ENCODE measurements around the gene TTC33. TPM values are rescaled to one million over a fixed set of nuclear protein-coding genes. Genes with fewer than 3 reads are reported as not detected.

Gene TTC33
- total and polyA plus RNA-seq, 4 donors = 5.3 to 30.5 (median 7.8) TPM

- Histone ChIP-seq H3K4me1 (ENCODE audit: control insufficient read depth in 5 of 5, insufficient read depth in 5 of 5, low read length in 5 of 5) (peaks cover 0 to 8% (median 0%) of the 10 kb centered on the region in 5 donors), H3K9ac (ENCODE audit: insufficient read depth in 1 of 2, low read length in 2 of 2) (no peak overlapping the region), H3K27me3 (ENCODE audit: control insufficient read depth in 3 of 3, insufficient read depth in 3 of 3, low read length in 2 of 3) (no peaks in the 10 kb centered on the region), H3K4me3 (no peak overlapping the region), H3K27ac (ENCODE audit: low read depth in 1 of 2, low read length in 1 of 2) (no peak overlapping the region), H3K9me3 (ENCODE audit: control insufficient read depth in 4 of 4, insufficient read depth in 3 of 4, low read length in 3 of 4) (no peaks in the 10 kb centered on the region), H3K36me3 (ENCODE audit: control insufficient read depth in 4 of 4, insufficient read depth in 4 of 4, low read length in 4 of 4) (peaks cover 3 to 22% (median 18%) of the 10 kb centered on the region in 4 donors)
- no peak for DNase-seq
- ATAC-seq (ENCODE audit: insufficient read depth, low FRiP score) = no peak
- 58 to 82% methylated on average over 1 of the region's 1 CpG for WGBS, 2 donors
- no peak for TF ChIP-seq CTCF (IDR thresholded peaks at IDR 0.05; ENCODE audit: control extremely low read depth, extremely low read depth)
Measured at GRCh38 chr5:40776658-40776977, 20.9 kb upstream of the TTC33 start.

GRCh38 chr5:40775846-40776657 is 20.3 kb upstream of the TTC33 start:
- no peak overlapping the region for H3K9ac ChIP-seq (ENCODE audit: insufficient read depth in 1 of 2, low read length in 2 of 2)
- H3K27ac ChIP-seq (ENCODE audit: low read depth in 1 of 2, low read length in 1 of 2) = no peak overlapping the region
- peaks cover 0 to 8% (median 0%) of the 10 kb centered on the region in 5 donors for H3K4me1 ChIP-seq (ENCODE audit: control insufficient read depth in 5 of 5, insufficient read depth in 5 of 5, low read length in 5 of 5)
- H3K9me3 ChIP-seq (ENCODE audit: control insufficient read depth in 4 of 4, insufficient read depth in 3 of 4, low read length in 3 of 4) = no peaks in the 10 kb centered on the region
- ATAC-seq (ENCODE audit: insufficient read depth, low FRiP score) = no peak
- H3K36me3 ChIP-seq (ENCODE audit: control insufficient read depth in 4 of 4, insufficient read depth in 4 of 4, low read length in 4 of 4) = peaks cover 8 to 23% (median 19%) of the 10 kb centered on the region in 4 donors
- no peaks in the 10 kb centered on the region for H3K27me3 ChIP-seq (ENCODE audit: control insufficient read depth in 3 of 3, insufficient read depth in 3 of 3, low read length in 2 of 3)
- no peak for TF ChIP-seq CTCF (IDR thresholded peaks at IDR 0.05; ENCODE audit: control extremely low read depth, extremely low read depth)
- 75 to 76% methylated on average over 6 of the region's 6 CpGs for WGBS, 2 donors
- no peak overlapping the region for H3K4me3 ChIP-seq
- no peak for DNase-seq

GRCh38 chr5:40775085-40775845 is 19.5 kb upstream of the TTC33 start:
- H3K9ac ChIP-seq (ENCODE audit: insufficient read depth in 1 of 2, low read length in 2 of 2) = no peak overlapping the region
- no peak for TF ChIP-seq CTCF (IDR thresholded peaks at IDR 0.05; ENCODE audit: control extremely low read depth, extremely low read depth)
- H3K36me3 ChIP-seq (ENCODE audit: control insufficient read depth in 4 of 4, insufficient read depth in 4 of 4, low read length in 4 of 4) = peaks cover 10 to 23% (median 20%) of the 10 kb centered on the region in 4 donors
- H3K27ac ChIP-seq (ENCODE audit: low read depth in 1 of 2, low read length in 1 of 2) = no peak overlapping the region
- H3K4me3 ChIP-seq = no peak overlapping the region
- no peaks in the 10 kb centered on the region for H3K27me3 ChIP-seq (ENCODE audit: control insufficient read depth in 3 of 3, insufficient read depth in 3 of 3, low read length in 2 of 3)
- WGBS, 2 donors = 90 to 94% methylated on average over 4 of the region's 4 CpGs
- H3K4me1 ChIP-seq (ENCODE audit: control insufficient read depth in 5 of 5, insufficient read depth in 5 of 5, low read length in 5 of 5) = peaks cover 0 to 8% (median 0%) of the 10 kb centered on the region in 5 donors
- ATAC-seq (ENCODE audit: insufficient read depth, low FRiP score) (no peak), DNase-seq (no peak)
- no peaks in the 10 kb centered on the region for H3K9me3 ChIP-seq (ENCODE audit: control insufficient read depth in 4 of 4, insufficient read depth in 3 of 4, low read length in 3 of 4)
